Kidney epithelial cell (primary cell): ENCODE measurements around the gene MRPL22. TPM values are rescaled to one million over a fixed set of nuclear protein-coding genes. Genes with fewer than 3 reads are reported as not detected.
"Not testable (repeated sequence)": the region's sequence is repeated elsewhere in the genome, so short reads cannot be mapped to it uniquely, and the experiment has no call there.

ENCODE experiments used
- DNase-seq: peaks from one replicate; pipeline ENCODE4 v3.0.0-alpha.2; 2010; ENCODE audit warnings: low read depth
- H3K27me3 ChIP-seq: 2 replicates; pipeline ENCODE4 v1.6.0; 2011; ENCODE audit warnings: low read length; ENCODE audit not compliant: control insufficient read depth, insufficient read depth
- H3K36me3 ChIP-seq: 2 replicates; pipeline ENCODE4 v1.5.1; 2011; ENCODE audit warnings: low read length; ENCODE audit not compliant: control insufficient read depth, insufficient read depth
- H3K4me3 ChIP-seq: 2 replicates; pipeline ENCODE4 v1.5.1; 2011; ENCODE audit warnings: low read depth, mild to moderate bottlenecking, control low read depth, low read length
- total RNA-seq: library from RNA; depleted of rRNA; stranded (reverse); fragments of >200 nt; gene quantifications from 2 replicates; pipeline ENCODE4 v1.2.3, GENCODE V29; 2015
- TF ChIP-seq, protein P1 (sequence below): IDR thresholded peaks from 2 replicates; pipeline ENCODE4 v1.5.1; 2011; ENCODE audit warnings: mild to moderate bottlenecking, moderate library complexity, low read length, control low read depth, inconsistent platforms; ENCODE audit not compliant: insufficient read depth, poor library complexity, severe bottlenecking

The MRPL22 gene
- total RNA-seq, 1 donor from 2014 or later = 24.5 TPM

- DNase-seq = no peak
- TF ChIP-seq, protein P1, sequence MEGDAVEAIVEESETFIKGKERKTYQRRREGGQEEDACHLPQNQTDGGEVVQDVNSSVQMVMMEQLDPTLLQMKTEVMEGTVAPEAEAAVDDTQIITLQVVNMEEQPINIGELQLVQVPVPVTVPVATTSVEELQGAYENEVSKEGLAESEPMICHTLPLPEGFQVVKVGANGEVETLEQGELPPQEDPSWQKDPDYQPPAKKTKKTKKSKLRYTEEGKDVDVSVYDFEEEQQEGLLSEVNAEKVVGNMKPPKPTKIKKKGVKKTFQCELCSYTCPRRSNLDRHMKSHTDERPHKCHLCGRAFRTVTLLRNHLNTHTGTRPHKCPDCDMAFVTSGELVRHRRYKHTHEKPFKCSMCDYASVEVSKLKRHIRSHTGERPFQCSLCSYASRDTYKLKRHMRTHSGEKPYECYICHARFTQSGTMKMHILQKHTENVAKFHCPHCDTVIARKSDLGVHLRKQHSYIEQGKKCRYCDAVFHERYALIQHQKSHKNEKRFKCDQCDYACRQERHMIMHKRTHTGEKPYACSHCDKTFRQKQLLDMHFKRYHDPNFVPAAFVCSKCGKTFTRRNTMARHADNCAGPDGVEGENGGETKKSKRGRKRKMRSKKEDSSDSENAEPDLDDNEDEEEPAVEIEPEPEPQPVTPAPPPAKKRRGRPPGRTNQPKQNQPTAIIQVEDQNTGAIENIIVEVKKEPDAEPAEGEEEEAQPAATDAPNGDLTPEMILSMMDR = no peak
- Histone ChIP-seq H3K36me3 (no peaks in the 10 kb centered on the region), H3K4me3 (no peak overlapping the region), H3K27me3 (no peaks in the 10 kb centered on the region)
These were observed 36.5 kb downstream of the MRPL22 start for GRCh38 chr5:154977409-154977808.

GRCh38 chr5:154978294-154978693 is 37.4 kb downstream of the MRPL22 start:
- H3K4me3 ChIP-seq, H3K27me3 ChIP-seq, DNase-seq, H3K36me3 ChIP-seq: not testable (repeated sequence)

DNA sequence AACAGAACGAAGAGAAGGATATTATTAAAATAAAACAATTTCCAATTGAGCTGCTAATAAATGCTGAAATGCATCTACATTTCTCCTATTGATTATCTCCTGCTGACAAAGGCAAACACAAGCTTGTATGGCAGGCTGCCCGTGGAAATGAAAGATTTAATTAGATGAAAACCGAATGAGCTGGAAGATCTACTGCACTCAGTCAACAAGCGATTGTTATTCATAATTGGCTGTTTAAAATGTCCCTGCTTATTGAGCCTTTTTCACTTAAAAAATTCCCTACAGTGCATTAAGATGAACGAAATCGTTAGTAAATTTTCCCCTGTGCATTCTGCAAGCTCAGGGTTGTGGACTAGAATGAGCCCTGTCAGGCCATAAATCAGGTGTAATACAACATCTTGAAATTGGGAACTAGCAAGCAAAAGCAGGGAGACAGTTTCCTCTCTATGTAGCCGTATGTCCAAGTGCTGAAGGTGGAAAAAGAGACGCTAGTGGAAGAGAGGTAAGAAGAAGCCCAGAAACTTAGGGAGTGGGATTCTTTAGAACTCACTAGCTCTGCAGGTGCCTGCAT is 44.2 kb downstream of the MRPL22 start:
- H3K4me3 ChIP-seq = no peak overlapping the region
- H3K36me3 ChIP-seq = no peaks in the 10 kb centered on the region
- no peak for DNase-seq
- TF ChIP-seq, protein P1 = no peak
- H3K27me3 ChIP-seq = no peaks in the 10 kb centered on the region

DNA sequence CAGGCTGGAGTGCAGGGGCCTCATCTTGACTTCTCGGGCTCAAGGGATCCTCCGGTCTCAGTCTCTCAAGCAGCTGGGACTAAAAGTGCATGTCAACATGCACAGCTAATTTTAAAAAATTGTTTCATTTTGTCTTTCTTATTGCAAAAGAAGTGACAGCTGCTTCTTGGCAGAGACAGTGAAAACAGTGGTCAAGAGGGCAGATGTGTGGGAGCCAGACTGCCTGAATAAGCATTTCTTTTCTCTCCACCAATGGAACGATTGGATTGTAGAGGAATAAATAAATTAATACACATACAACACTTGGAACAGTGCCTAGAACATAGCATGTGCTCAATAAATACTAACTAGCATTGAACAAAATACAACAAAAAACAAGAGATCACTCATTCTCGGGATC is 45.3 kb downstream of the MRPL22 start:
- no peak for DNase-seq
- Histone ChIP-seq H3K36me3 (no peaks in the 10 kb centered on the region), H3K4me3 (no peak overlapping the region), H3K27me3 (no peaks in the 10 kb centered on the region)
- TF ChIP-seq, protein P1 = no peak

DNA sequence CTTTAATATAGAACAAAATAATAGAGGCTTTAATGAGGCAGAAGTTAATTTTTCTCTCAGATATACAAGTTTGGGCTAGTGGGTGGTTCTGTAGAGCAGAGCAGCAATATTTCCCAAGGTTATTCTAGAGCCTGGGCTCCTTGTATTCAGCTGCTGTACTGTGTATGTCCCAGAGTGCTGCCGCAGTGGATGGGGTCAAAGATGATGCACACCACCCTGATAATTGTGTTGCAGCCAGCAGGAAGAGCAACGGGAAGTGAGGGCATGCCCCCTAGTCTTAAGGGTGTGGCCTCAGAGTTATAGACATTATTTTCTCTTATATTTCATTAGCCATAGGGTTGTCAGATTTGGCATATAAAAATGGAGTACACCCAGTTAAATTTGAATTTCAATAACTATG is 48.8 kb downstream of the MRPL22 start:
- Histone ChIP-seq H3K4me3 (no peak overlapping the region), H3K36me3 (no peaks in the 10 kb centered on the region), H3K27me3 (no peaks in the 10 kb centered on the region)
- TF ChIP-seq, protein P1 = no peak
- no peak for DNase-seq

DNA sequence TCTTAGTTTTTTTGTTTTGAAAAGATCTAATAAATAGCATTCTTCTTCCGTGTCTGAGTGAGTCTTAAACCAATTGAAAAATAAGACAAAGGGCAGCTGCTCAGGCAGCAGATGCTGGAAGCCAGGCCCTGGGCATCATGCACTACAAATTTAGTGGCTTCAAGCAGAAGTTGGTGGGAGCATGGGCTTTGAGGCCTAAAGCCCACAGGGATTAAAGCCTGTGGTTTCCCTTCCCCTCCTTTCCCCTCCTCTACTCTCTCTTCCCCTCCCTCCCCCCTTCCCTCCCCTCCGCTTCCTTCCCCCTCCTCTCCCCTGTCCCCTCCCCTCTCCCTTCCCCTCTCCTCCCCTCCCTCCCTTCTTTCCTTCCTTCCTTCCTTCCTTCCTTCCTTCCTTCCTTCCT is 52.6 kb downstream of the MRPL22 start:
- Histone ChIP-seq H3K36me3 (no peaks in the 10 kb centered on the region), H3K4me3 (no peak overlapping the region), H3K27me3 (no peaks in the 10 kb centered on the region)
- TF ChIP-seq, protein P1 = no peak
- no peak for DNase-seq
